Fibroblast of lung (primary cell): ENCODE results near the gene TMED5.

ENCODE experiments used
- EZH2 ChIP-seq: IDR thresholded peaks from 2 replicates; pipeline ENCODE4 v1.5.1; 2012; ENCODE audit warnings: low read length, control low read depth, mild to moderate bottlenecking; ENCODE audit errors: missing control alignments
- TF ChIP-seq, protein P1 (sequence below), 2 donors: IDR thresholded peaks in 1 of 2; conservative IDR thresholded peaks in 1 of 2; 1 replicate in 1 of 2; 2 replicates in 1 of 2; pipeline ENCODE4 v1.5.1; 2011 to 2012; ENCODE audit warnings: low read length in 2 of 2, control low read depth in 1 of 2, inconsistent platforms in 1 of 2, low read depth in 1 of 2, mild to moderate bottlenecking in 1 of 2

DNA sequence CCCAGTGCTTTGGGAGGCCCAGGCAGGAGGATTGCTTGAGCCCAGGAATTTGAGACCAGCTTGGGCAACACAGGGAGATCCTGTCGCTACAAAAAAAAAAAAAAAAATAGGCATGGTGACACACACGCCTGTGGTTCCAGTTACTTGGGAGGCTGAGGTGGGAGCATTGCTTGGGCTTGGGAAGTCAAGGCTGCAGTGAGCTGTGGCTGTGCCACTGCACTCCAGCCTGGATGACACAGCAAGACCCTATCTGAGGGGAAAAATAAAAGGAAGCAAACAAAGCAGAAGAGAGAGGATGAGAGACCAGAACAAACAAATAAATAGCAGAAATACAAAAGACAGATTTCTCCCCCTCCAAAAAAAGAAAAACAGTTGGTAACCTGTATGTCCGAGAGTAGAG, 67.1 kb downstream of the TMED5 start:
- TF ChIP-seq, protein P1, sequence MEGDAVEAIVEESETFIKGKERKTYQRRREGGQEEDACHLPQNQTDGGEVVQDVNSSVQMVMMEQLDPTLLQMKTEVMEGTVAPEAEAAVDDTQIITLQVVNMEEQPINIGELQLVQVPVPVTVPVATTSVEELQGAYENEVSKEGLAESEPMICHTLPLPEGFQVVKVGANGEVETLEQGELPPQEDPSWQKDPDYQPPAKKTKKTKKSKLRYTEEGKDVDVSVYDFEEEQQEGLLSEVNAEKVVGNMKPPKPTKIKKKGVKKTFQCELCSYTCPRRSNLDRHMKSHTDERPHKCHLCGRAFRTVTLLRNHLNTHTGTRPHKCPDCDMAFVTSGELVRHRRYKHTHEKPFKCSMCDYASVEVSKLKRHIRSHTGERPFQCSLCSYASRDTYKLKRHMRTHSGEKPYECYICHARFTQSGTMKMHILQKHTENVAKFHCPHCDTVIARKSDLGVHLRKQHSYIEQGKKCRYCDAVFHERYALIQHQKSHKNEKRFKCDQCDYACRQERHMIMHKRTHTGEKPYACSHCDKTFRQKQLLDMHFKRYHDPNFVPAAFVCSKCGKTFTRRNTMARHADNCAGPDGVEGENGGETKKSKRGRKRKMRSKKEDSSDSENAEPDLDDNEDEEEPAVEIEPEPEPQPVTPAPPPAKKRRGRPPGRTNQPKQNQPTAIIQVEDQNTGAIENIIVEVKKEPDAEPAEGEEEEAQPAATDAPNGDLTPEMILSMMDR (conservative IDR thresholded peaks at IDR 0.05 in 1 of 2, IDR thresholded peaks at IDR 0.05 in 1 of 2; ENCODE audit: low read depth in 1 of 2, low read length in 2 of 2): no peak
- TF ChIP-seq EZH2: no peak
